Measurements from ENCODE around the gene ERVK3-1.
"Not testable (repeated sequence)": the region's sequence is repeated elsewhere in the genome, so short reads cannot be mapped to it uniquely, and the experiment has no call there.

The ERVK3-1 gene

GRCh38 chr19:58346961-58347929, 42.1 kb downstream of the ERVK3-1 start:
- no peak for DNase-seq

GRCh38 chr19:58348080-58348479, 42.9 kb downstream of the ERVK3-1 start:
- DNase-seq: not testable (repeated sequence)

DNA sequence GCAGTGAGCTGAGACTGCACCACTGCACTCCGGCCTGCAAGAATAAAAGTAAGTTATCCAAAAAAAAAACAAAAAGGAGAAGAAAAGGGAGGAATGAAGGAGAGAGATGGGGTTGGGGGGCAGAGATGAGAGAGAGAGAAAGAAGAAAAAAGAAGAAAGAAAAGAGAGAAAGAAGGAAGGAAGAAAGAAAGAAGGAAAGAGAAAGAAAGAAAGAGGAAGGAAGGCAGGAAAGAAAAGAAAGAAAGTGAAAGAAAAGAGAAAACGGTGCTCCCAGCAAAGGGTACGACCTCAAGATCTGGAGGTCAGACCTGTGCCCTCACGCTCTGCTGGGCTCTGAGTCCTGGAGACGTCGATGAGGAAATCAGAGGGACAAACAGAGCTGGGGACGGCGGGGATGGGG, 44.4 kb downstream of the ERVK3-1 start:
- DNase-seq: no peak

- no peak for DNase-seq
These were observed 45.1 kb downstream of the ERVK3-1 start for GRCh38 chr19:58350001-58350861.

DNA sequence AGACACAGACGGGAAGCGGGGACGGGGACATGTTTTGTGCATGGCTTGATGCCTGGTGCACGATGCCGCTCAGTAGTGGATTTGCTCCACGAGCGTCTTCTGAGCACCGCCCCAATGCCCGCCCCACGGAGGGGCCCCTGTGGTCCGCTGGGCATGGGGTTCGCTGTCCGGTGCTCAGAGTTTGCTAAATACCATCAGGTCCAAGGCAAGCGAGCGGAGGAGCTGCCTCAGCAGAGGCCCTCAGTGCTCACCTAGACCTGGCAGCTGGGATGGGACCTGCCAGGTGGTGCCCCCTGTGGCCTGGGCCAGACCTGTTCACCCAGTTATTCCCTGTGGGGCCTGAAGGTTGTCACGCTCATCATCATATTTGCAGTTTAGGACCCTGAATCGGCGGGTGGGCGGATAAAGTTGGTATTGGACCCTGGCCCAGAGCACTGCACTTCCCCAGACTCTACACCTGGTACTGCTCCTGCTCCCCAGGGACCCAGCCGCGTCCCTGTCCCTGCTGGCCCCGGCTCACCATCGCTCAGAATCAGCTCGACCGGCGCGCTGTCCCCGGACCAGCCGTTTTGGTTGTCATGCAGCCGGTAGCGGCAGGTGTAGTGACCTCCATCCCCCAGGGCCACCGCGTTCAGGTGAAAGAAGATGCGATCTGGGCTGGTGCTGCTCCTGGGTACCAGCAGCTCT, 45.8 kb downstream of the ERVK3-1 start:
- no peak for DNase-seq

DNA sequence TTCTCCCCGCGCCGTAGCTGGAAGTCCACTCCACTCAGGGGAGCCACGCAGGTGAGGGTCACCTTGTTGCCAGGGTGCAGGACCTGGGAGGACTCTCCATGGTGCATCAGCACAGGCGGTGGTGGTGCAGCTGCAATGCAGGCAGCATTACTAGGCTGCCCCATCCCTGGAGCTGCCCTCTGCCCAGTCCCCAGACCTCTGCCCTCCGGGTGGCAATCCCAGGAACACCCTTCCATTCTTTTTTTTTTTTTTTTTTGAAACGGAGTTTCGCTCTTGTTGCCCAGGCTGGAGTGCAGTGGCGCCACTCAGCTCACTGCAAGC, 46.3 kb downstream of the ERVK3-1 start:
- no peak for DNase-seq

GRCh38 chr19:58351990-58352755, 47.0 kb downstream of the ERVK3-1 start:
- no peak for DNase-seq

GRCh38 chr19:58352760-58353671, 47.8 kb downstream of the ERVK3-1 start, which contains the start of gene A1BG:
Gene A1BG (minus strand): TSS chr19:58353492. CDS start chr19:58353437, 55 bp downstream.
- no peak for DNase-seq

GRCh38 chr19:58353717-58354477, 48.7 kb downstream of the ERVK3-1 start:
- no peak for DNase-seq

GRCh38 chr19:58354478-58355030, 49.4 kb downstream of the ERVK3-1 start:
- DNase-seq: no peak

GRCh38 chr19:58355215-58355796, 50.1 kb downstream of the ERVK3-1 start:
- DNase-seq: no peak

GRCh38 chr19:58355908-58356765, 51.0 kb downstream of the ERVK3-1 start:
- DNase-seq: no peak

DNA sequence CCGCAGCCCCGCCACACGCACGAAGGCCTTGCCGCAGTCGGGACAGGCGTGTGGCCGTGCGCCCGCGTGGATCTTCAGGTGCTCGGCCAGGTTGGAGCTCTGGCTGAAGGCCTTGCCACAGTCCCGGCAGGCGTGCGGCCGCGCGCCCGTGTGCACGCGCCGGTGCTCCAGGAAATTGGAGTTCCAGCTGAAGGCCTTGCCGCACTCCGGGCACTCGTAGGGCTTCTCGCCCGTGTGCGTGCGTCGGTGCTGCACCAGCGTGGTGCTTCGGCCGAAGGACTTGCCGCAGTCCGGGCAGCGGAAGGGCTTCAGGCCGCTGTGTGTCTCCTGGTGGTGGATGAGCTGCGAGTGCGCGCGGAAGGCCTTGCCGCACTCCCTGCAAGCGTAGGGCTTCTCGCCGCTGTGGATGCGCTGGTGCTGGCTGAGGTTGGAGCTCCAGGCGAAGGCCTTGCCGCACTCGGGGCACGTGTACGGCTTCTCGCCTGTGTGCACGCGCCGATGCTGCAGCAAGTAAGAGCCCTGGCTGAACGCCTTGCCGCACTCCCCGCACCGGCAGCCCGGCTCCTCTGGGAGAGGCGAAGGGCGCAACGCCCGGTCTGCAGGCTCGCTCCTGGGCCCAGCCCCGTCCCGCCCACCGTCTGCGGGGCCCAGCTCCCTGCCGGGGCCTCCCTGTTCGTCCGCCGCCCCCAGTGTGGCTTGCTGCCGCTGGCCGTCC, 51.7 kb downstream of the ERVK3-1 start:
- no peak for DNase-seq

DNA sequence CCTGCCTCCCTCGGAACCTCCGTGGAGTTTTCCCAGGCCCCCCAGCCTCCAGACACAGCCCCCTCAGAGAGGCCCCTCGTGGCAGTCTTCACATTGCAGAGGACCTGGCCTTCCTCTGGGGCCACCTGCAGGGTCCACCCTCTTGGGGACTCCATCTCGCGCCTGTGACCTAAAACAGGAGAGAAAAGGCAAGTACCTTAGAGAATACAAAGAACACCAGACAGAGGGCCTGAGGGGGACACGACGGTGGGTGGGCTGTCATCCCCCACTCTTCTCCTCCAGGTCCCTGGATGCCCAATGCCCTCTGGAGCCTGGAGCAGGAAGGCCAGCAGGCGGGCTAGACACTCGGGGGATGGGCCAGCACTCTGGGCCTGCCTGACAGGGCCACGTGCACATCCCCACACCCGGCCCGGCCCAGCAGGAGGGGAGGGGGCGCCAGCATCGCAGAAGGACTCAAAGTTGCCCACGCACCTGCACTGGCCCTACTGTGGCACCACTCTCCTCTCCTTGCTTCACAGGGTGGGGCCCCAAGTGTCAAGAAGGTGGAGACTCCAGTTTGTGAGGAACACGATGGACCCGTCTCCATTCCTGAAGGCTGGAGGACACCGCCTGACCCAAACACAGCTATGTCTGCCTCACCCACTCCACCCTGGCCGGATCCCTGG, 52.4 kb downstream of the ERVK3-1 start:
- DNase-seq: no peak

GRCh38 chr19:58361900-58362271, 56.7 kb downstream of the ERVK3-1 start:
- DNase-seq: no peak

DNA sequence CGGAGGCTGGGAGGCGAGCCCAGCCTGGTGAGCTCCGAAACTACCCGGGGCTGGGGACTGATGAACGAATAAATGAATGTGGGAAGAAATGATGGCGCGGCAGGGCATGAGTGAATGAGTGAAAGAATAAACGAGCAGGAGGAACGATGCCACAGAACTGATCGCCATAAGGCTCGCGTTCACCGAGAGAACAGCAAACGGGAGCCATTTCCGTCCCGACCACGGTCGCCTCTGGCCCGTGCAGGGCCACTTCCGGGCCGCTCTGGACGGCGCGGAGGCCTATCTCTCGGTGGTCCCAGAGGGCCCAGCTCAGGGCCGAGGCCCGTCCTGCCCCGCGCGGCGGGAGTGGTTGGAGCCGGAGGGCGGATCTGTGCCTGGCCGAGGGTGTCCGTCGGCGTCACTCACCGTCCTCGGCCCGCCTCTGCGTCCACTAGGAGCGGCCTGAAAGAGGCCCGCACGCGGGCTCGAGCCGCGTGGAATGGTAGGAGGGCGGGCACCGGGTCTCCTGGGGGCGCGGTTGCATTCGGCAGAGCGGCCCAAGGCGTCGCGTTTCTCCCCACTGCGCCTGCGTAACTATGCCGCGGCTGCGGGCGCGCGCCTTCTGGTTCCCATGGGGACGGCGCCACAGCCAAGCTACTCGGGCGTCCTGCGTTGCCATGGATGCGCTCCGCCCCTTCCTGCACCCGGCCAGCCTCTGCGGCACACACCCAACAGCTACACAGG, 57.3 kb downstream of the ERVK3-1 start, which contains the start of gene ZNF497:
Gene ZNF497, minus strand, starts transcription at position 480 of the 723 bp plus-strand sequence. CDS start 5,116 bp downstream, outside the sequence.
- DNase-seq: no peak

DNA sequence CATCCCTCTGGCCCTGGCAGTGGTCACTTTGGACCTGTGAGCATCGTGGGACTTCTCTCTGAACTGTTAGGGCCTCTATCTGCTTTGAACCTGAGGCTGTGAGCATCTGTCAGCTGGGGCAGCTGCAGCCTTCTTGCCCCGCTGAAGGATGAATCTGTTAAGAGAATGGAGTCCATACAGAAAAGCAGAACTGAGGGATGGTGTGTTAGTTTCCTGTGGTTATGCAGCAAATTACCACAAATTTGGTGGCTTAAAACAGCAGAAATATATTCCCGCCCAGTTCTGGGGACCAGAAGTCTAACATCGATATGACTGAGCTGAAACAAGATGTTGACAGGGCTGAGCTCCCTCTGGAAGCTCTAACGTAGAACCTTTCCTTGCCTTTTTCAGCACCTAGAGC, 59.0 kb downstream of the ERVK3-1 start:
- DNase-seq: no peak
